MCF 10A (cell line): ENCODE data around the gene PITHD1. TPM values are rescaled to one million over a fixed set of nuclear protein-coding genes. Genes with fewer than 3 reads are reported as not detected.
A peak's percentile ranks its signal among the peaks of the same experiment; 100 is the strongest.
"Not testable (repeated sequence)": the region's sequence is repeated elsewhere in the genome, so short reads cannot be mapped to it uniquely, and the experiment has no call there.

Experiments used
- Bru-seq: library from RNA; stranded (reverse); fragments of 400-500 nt; gene quantifications from one replicate; lab custom pipeline; 2021; lab: Mats Ljungman, UMichigan
- BruChase-seq, 2 experiments: library from RNA; stranded (reverse); fragments of 400-500 nt; gene quantifications; one replicate each; lab custom pipeline; 2021; lab: Mats Ljungman, UMichigan
- BruUV-seq: library from RNA; stranded (reverse); fragments of 400-500 nt; replicated peaks from 2 replicates; lab custom pipeline; 2021; lab: Mats Ljungman, UMichigan
- CTCF ChIA-PET: fragments of 300-600 bp; sonication (Branson Sonifier 250); formaldehyde crosslinking; extraction: SDS; loops from one replicate; lab custom pipeline; 2021; ENCODE audit warnings: antibody characterized with exemption, inconsistent platforms; lab: Yijun Ruan, JAX
- POLR2A ChIA-PET: fragments of 300-600, 350-650 bp; sonication (Branson Sonifier 250); formaldehyde crosslinking; extraction: SDS; loops from one replicate; lab custom pipeline; 2020; ENCODE audit warnings: antibody characterized with exemption, inconsistent platforms; lab: Yijun Ruan, JAX
- DNase-seq: peaks from one replicate; pipeline ENCODE4 v3.0.0-alpha.2; 2018; ENCODE audit not compliant: unreplicated experiment
- H3K27ac Mint-ChIP-seq: one replicate; pipeline ENCODE4 v1.8.0; 2022; ENCODE audit warnings: mild to moderate bottlenecking, low read depth, mixed read lengths; ENCODE audit not compliant: unreplicated experiment
- H3K27me3 Mint-ChIP-seq: one replicate; pipeline ENCODE4 v1.8.0; 2022; ENCODE audit warnings: mixed read lengths; ENCODE audit not compliant: insufficient read depth, unreplicated experiment
- H3K36me3 Mint-ChIP-seq: one replicate; pipeline ENCODE4 v1.8.0; 2022; ENCODE audit warnings: mild to moderate bottlenecking, moderate library complexity, mixed read lengths; ENCODE audit not compliant: insufficient read depth, unreplicated experiment
- H3K4me1 Mint-ChIP-seq: one replicate; pipeline ENCODE4 v1.8.0; 2022; ENCODE audit warnings: mixed read lengths; ENCODE audit not compliant: insufficient read depth, unreplicated experiment
- H3K4me3 Mint-ChIP-seq: one replicate; pipeline ENCODE4 v1.8.0; 2022; ENCODE audit warnings: mild to moderate bottlenecking, moderate library complexity, mixed read lengths; ENCODE audit not compliant: unreplicated experiment
- H3K9me3 Mint-ChIP-seq: one replicate; pipeline ENCODE4 v1.8.0; 2022; ENCODE audit warnings: mixed read lengths; ENCODE audit not compliant: unreplicated experiment
- intact Hi-C: fragments of 100-400 bp; cut with micrococcal nuclease; formaldehyde crosslinking; loops from 2 replicates; pipeline ENCODE4 v1.14.1; 2022
- long read RNA-seq: library from polyadenylated mRNA; stranded (forward); transcript quantifications from one replicate; pipeline ENCODE4 v2.0.0, GENCODE V29; 2022
- total RNA-seq: library from RNA; stranded (reverse); gene quantifications from 2 replicates; pipeline ENCODE4 v1.2.3, GENCODE V29; 2022
- TF ChIP-seq, protein P1 (sequence below): fragments of 200-600 bp; IDR thresholded peaks from one replicate; pipeline ENCODE4 v1.8.0; 2022; ENCODE audit warnings: antibody characterized with exemption, mild to moderate bottlenecking; ENCODE audit not compliant: unreplicated experiment

Gene PITHD1, protein sequence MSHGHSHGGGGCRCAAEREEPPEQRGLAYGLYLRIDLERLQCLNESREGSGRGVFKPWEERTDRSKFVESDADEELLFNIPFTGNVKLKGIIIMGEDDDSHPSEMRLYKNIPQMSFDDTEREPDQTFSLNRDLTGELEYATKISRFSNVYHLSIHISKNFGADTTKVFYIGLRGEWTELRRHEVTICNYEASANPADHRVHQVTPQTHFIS
- total RNA-seq (37.7 and 37.8 TPM in 2 replicates), Bru-seq, nascent RNA (percentile 76 among the genes with signal in this experiment), BruChase-seq, experiment 1, labeled RNA remaining after a 6-hour chase (percentile 83 among the genes with signal in this experiment), BruChase-seq, experiment 2, labeled RNA remaining after a 2-hour chase (percentile 84 among the genes with signal in this experiment)
- long read RNA-seq, transcript PITHD1-201 (6 exons, 1,603 nt), result major isoform, 65 of 99 reads
- long read RNA-seq, partial matches to known transcripts, result 1 of 99 reads
- long read RNA-seq, other reads (novel, unspliced or antisense), result 33 of 99 reads

DNA sequence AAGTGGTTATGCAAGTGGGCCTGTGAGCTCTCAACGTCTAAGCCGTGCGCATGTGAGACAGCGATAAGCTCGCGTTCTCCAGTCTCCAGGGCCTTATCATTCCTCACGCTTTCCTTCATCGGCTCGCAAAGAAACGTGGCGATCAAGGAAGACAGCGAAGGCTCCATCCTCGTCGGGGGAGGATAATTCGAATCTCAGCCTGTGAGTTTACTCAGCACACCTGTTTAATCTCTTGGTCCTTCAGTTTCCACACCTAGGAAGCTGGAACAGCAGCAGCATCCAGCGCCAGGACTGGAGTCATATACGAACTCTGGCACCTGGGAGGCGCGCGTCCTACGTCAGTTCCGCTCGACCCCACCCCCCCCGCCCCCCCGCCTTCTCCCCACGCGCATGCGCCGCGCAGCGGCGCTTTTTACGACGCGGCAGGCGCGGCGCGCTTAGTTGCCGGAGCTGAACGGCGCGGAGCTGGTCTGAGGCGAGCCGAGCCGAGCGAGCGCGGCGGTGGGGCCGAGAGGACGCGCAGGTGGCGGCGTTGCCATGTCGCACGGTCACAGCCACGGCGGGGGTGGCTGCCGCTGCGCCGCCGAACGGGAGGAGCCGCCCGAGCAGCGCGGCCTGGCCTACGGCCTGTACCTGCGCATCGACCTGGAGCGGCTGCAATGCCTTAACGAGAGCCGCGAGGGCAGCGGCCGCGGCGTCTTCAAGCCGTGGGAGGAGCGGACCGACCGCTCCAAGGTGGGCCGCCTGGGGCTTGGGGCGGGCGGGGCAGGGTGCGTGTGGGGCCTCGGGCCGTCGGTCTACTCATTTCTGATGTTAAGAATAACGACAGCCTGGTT, at the start of gene PITHD1:
Gene PITHD1, plus strand, starts transcription at position 440 of the 836 bp plus-strand sequence. Its CDS starts 98 bp downstream, at position 538.
- H3K36me3 Mint-ChIP-seq, result peaks cover 33% of the 10 kb centered on the region
- H3K27me3 Mint-ChIP-seq, result no peaks in the 10 kb centered on the region
- peaks cover 12% of the 10 kb centered on the region for H3K4me1 Mint-ChIP-seq
- intact Hi-C loops, result no loop called here
- TF ChIP-seq, protein P1, sequence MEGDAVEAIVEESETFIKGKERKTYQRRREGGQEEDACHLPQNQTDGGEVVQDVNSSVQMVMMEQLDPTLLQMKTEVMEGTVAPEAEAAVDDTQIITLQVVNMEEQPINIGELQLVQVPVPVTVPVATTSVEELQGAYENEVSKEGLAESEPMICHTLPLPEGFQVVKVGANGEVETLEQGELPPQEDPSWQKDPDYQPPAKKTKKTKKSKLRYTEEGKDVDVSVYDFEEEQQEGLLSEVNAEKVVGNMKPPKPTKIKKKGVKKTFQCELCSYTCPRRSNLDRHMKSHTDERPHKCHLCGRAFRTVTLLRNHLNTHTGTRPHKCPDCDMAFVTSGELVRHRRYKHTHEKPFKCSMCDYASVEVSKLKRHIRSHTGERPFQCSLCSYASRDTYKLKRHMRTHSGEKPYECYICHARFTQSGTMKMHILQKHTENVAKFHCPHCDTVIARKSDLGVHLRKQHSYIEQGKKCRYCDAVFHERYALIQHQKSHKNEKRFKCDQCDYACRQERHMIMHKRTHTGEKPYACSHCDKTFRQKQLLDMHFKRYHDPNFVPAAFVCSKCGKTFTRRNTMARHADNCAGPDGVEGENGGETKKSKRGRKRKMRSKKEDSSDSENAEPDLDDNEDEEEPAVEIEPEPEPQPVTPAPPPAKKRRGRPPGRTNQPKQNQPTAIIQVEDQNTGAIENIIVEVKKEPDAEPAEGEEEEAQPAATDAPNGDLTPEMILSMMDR, result no peak
- BruUV-seq, result no TSS peak
- no peaks in the 10 kb centered on the region for H3K9me3 Mint-ChIP-seq
- DNase-seq, result peak; percentile 84
- ChIA-PET POLR2A (interaction anchor here (0.5 to 11.5 kb wide), 21 partner anchors 17 to 759 kb away, joined by 3 to 395 read pairs (median 4); partner anchors contain the start of genes ELOA, GALE, HMGCL and KDM1A), CTCF (interaction anchor here (0.5 to 1.6 kb wide), 8 partner anchors 10 to 138 kb away, joined by 3 to 10 read pairs (median 3); partner anchors contain the start of gene GALE)
- peak within 1 kb of the TSS; percentile 96 for H3K27ac Mint-ChIP-seq
- H3K4me3 Mint-ChIP-seq, result peak within 1 kb of the TSS; percentile 88

DNA sequence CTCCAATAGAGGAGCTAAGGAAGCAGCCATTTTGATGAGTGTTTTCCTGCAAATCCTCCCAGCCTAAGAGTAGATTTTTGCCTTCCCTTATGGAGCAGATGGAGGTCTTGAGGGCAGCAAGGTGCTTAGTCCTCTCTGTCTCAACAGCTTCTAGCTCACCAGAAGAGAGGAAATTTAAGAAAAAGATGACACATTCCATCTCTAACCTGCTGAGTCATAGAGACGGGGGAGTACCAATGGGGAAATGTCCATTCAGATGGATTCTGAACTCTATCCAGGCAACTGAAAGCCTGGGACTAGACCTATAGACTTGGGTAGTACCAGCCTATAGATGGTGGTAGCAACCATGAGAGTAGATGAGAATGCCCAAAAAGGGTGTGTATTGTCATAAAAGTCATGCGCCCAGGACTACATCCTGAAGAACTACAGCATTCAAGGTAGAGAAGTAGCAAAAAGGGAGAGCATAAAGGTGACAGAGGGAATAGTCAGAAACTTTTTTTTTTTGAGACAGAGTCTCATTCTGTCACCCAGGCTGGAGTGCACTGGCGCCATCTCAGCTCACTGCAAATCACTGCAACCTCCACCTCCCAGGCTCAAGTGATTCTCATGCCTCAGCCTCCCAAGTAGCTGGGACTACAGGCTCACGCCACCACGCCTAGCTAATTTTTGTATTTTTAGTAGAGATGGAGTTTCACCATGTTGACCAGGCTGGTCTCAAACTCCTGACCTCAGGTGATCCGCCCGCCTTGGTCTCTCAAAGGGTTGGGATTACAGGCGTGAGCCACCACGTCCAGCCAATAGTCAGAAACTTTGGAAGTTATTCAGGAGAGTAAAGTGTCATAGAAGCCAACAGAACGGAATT, 45.6 kb upstream of the PITHD1 start:
- no peak overlapping the region for H3K27ac Mint-ChIP-seq
- H3K4me3 Mint-ChIP-seq, result no peak overlapping the region
- H3K4me1 Mint-ChIP-seq, result peaks cover 24% of the 10 kb centered on the region
- ChIA-PET CTCF (no interaction called here), POLR2A (interaction anchor here (0.6 kb wide), 1 partner anchor 199 kb away, joined by 3 read pairs; no protein-coding TSS in a partner anchor)
- H3K9me3 Mint-ChIP-seq, result no peaks in the 10 kb centered on the region
- TF ChIP-seq, protein P1, result no peak
- no peaks in the 10 kb centered on the region for H3K27me3 Mint-ChIP-seq
- no TSS peak for BruUV-seq
- intact Hi-C loops, result no loop called here
- peaks cover 12% of the 10 kb centered on the region for H3K36me3 Mint-ChIP-seq
- peak; percentile 52 for DNase-seq

DNA sequence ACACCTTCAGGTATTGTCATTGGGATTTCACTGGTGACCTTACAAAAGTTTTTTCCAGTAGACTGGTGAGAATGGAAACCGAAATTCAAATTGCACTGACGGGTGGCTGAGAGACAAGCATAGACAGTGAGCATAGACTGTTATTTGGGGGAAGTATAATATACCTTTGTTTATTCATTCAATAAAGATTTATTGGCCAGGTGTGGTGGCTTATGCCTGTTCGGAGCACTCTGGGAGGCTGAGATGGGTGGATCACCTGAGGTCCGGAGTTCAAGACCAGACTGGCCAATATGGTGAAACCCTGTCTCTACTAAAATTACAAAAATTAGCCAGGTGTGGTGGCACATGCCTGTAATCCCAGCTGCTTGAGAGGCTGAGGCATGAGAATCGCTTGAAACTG, 44.9 kb upstream of the PITHD1 start:
- CTCF ChIA-PET, result not testable (repeated sequence)
- POLR2A ChIA-PET, result interaction anchor here (0.8 to 1.0 kb wide), 2 partner anchors 10 to 42 kb away, joined by 4 read pairs; partner anchors contain the start of genes ELOA and RPL11

More for the DNA sequence above, 44.9 kb upstream of the PITHD1 start:
- H3K27ac Mint-ChIP-seq, H3K4me3 Mint-ChIP-seq, H3K9me3 Mint-ChIP-seq, H3K36me3 Mint-ChIP-seq, BruUV-seq, H3K27me3 Mint-ChIP-seq, intact Hi-C loops, DNase-seq: not testable (repeated sequence)
- H3K4me1 Mint-ChIP-seq, result peaks cover 20% of the 10 kb centered on the region
